Measurements from ENCODE around the gene HSPBAP1. TPM values are rescaled to one million over a fixed set of nuclear protein-coding genes. Genes with fewer than 3 reads are reported as not detected.

The HSPBAP1 gene
- total and polyA plus RNA-seq, 7 donors: 3.0 to 13.8 (median 11.1) TPM

- intact Hi-C loops (cut with DNase I): no loop called here
- no peak for TF ChIP-seq POLR2A (IDR thresholded peaks at IDR 0.05)
- TF ChIP-seq EP300 (IDR thresholded peaks at IDR 0.05): no peak
- no peak for TF ChIP-seq POLR2AphosphoS5 (IDR thresholded peaks at IDR 0.05)
- TF ChIP-seq CTCF (IDR thresholded peaks at IDR 0.05): no peak
- no peak for DNase-seq
- Histone ChIP-seq H3K36me3 (peaks cover 0 to 9% (median 0%) of the 10 kb centered on the region in 4 donors), H3K9me3 (no peaks in the 10 kb centered on the region), H3K4me3 (no peak overlapping the region), H3K27me3 (no peaks in the 10 kb centered on the region), H3K27ac (no peak overlapping the region), H3K4me1 (no peaks in the 10 kb centered on the region)
- 96 to 97% methylated on average over 3 of the region's 3 CpGs for WGBS, 2 donors
Observed at GRCh38 chr3:122766430-122766829, 27.2 kb downstream of the HSPBAP1 start.

- no peaks in the 10 kb centered on the region for H3K27me3 ChIP-seq
- H3K27ac ChIP-seq: no peak overlapping the region
- H3K4me1 ChIP-seq: peaks cover 0 to 9% (median 0%) of the 10 kb centered on the region in 4 donors
- H3K4me3 ChIP-seq: no peak overlapping the region
- WGBS, 2 donors: 88 to 93% methylated on average over 3 of the region's 3 CpGs
- TF ChIP-seq POLR2A (IDR thresholded peaks at IDR 0.05) (no peak), CTCF (IDR thresholded peaks at IDR 0.05) (no peak), EP300 (IDR thresholded peaks at IDR 0.05) (no peak), POLR2AphosphoS5 (IDR thresholded peaks at IDR 0.05) (no peak)
- intact Hi-C loops (cut with DNase I): no loop called here
- no peaks in the 10 kb centered on the region for H3K9me3 ChIP-seq
- no peaks in the 10 kb centered on the region for H3K36me3 ChIP-seq
- DNase-seq: no peak
Observed at GRCh38 chr3:122760453-122761271, 33.0 kb downstream of the HSPBAP1 start.

GRCh38 chr3:122758877-122759560 lies 34.6 kb downstream of the HSPBAP1 start:
- no peak for TF ChIP-seq POLR2AphosphoS5 (IDR thresholded peaks at IDR 0.05)
- no peak for TF ChIP-seq EP300 (IDR thresholded peaks at IDR 0.05)
- TF ChIP-seq CTCF (IDR thresholded peaks at IDR 0.05): no peak
- no peak for TF ChIP-seq POLR2A (IDR thresholded peaks at IDR 0.05)
- Histone ChIP-seq H3K4me3 (no peak overlapping the region), H3K4me1 (peaks cover 0 to 9% (median 0%) of the 10 kb centered on the region in 4 donors), H3K36me3 (peaks cover 0 to 13% (median 8%) of the 10 kb centered on the region in 4 donors), H3K27me3 (no peaks in the 10 kb centered on the region), H3K9me3 (no peaks in the 10 kb centered on the region), H3K27ac (no peak overlapping the region)
- no peak for DNase-seq
- WGBS, 2 donors: 82 to 85% methylated on average over 3 of the region's 3 CpGs
- intact Hi-C loops (cut with DNase I): no loop called here

- intact Hi-C loops (cut with DNase I): no loop called here
- 96 to 97% methylated on average over 2 of the region's 2 CpGs for WGBS, 2 donors
Observed at GRCh38 chr3:122755491-122755890, 38.1 kb downstream of the HSPBAP1 start.

More at GRCh38 chr3:122755491-122755890, 38.1 kb downstream of the HSPBAP1 start:
- no peak overlapping the region for H3K4me3 ChIP-seq
- H3K4me1 ChIP-seq: peaks cover 0 to 1% (median 0%) of the 10 kb centered on the region in 4 donors
- peaks cover 0 to 43% (median 15%) of the 10 kb centered on the region in 4 donors for H3K36me3 ChIP-seq
- no peak overlapping the region for H3K27ac ChIP-seq
- no peak for DNase-seq
- no peaks in the 10 kb centered on the region for H3K27me3 ChIP-seq
- H3K9me3 ChIP-seq: no peaks in the 10 kb centered on the region
- TF ChIP-seq CTCF (IDR thresholded peaks at IDR 0.05) (no peak), POLR2A (IDR thresholded peaks at IDR 0.05) (no peak)

Measured in sigmoid colon (tissue), 7 donors.